Measurements from ENCODE around the gene LRPPRC. TPM values are rescaled to one million over a fixed set of nuclear protein-coding genes. Genes with fewer than 3 reads are reported as not detected.

The LRPPRC gene
- total and polyA plus RNA-seq, 7 donors: 47.3 to 198 (median 100) TPM

GRCh38 chr2:43880952-43881351 is 114.8 kb downstream of the LRPPRC start:
- Histone ChIP-seq H3K36me3 (ENCODE audit: insufficient read depth in 1 of 2, low read depth in 1 of 2) (peaks cover 0 to 4% of the 10 kb centered on the region in 2 donors), H3K27me3 (ENCODE audit: insufficient read depth in 3 of 3, low read length in 2 of 3) (no peaks in the 10 kb centered on the region), H3K9me3 (no peaks in the 10 kb centered on the region), H3K4me3 (no peak overlapping the region), H3K4me1 (no peaks in the 10 kb centered on the region), H3K27ac (no peak overlapping the region)
- ATAC-seq (no peak), DNase-seq (no peak)
- no peak for TF ChIP-seq CTCF (IDR thresholded peaks at IDR 0.05)
- intact Hi-C loops (cut with DNase I): no loop called here
- WGBS, 3 donors: 73 to 80% (median 76%) methylated on average over 5 of the region's 5 CpGs

- Histone ChIP-seq H3K27ac (no peak overlapping the region), H3K4me3 (no peak overlapping the region), H3K4me1 (no peaks in the 10 kb centered on the region), H3K27me3 (ENCODE audit: insufficient read depth in 3 of 3, low read length in 2 of 3) (no peaks in the 10 kb centered on the region), H3K36me3 (ENCODE audit: insufficient read depth in 1 of 2, low read depth in 1 of 2) (no peaks in the 10 kb centered on the region), H3K9me3 (no peaks in the 10 kb centered on the region)
- intact Hi-C loops (cut with DNase I): no loop called here
- ATAC-seq: no peak
- WGBS, 3 donors: 82 to 99% (median 98%) methylated on average over 9 of the region's 9 CpGs
- DNase-seq: no peak
- no peak for TF ChIP-seq CTCF (IDR thresholded peaks at IDR 0.05)
Observed at GRCh38 chr2:43880471-43880870, 115.3 kb downstream of the LRPPRC start.

GRCh38 chr2:43879261-43879660 is 116.5 kb downstream of the LRPPRC start:
- no peak overlapping the region for H3K27ac ChIP-seq
- no peaks in the 10 kb centered on the region for H3K9me3 ChIP-seq
- no peak for ATAC-seq
- no peak overlapping the region for H3K4me3 ChIP-seq
- H3K36me3 ChIP-seq (ENCODE audit: insufficient read depth in 1 of 2, low read depth in 1 of 2): no peaks in the 10 kb centered on the region
- DNase-seq: no peak
- H3K27me3 ChIP-seq (ENCODE audit: insufficient read depth in 3 of 3, low read length in 2 of 3): no peaks in the 10 kb centered on the region
- 69 to 78% (median 74%) methylated on average over 5 of the region's 5 CpGs for WGBS, 3 donors
- no peaks in the 10 kb centered on the region for H3K4me1 ChIP-seq
- intact Hi-C loops (cut with DNase I): no loop called here
- TF ChIP-seq CTCF (IDR thresholded peaks at IDR 0.05): no peak

GRCh38 chr2:43877782-43878464 is 117.9 kb downstream of the LRPPRC start:
- ATAC-seq (peak; percentile 66 to 83 (median 72)), DNase-seq (peak; percentile 51 to 68)
- intact Hi-C loops (cut with DNase I): no loop called here
- peak; percentile 75 for TF ChIP-seq CTCF (IDR thresholded peaks at IDR 0.05)
- Histone ChIP-seq H3K27me3 (ENCODE audit: insufficient read depth in 3 of 3, low read length in 2 of 3) (no peaks in the 10 kb centered on the region), H3K9me3 (no peaks in the 10 kb centered on the region), H3K36me3 (ENCODE audit: insufficient read depth in 1 of 2, low read depth in 1 of 2) (no peaks in the 10 kb centered on the region), H3K4me1 (no peaks in the 10 kb centered on the region), H3K4me3 (no peak overlapping the region), H3K27ac (no peak overlapping the region)
- WGBS, 3 donors: 35 to 39% (median 35%) methylated on average over 16 of the region's 16 CpGs

All from psoas muscle (tissue), 8 donors.